Endothelial cell of umbilical vein (primary cell): ENCODE measurements around the gene CETP. TPM values are rescaled to one million over a fixed set of nuclear protein-coding genes. Genes with fewer than 3 reads are reported as not detected.

ENCODE experiments used
- BruUV-seq: library from RNA; stranded (reverse); fragments of 400-500 nt; replicated peaks from 2 replicates; lab custom pipeline; 2021; lab: Mats Ljungman, UMichigan
- CTCF ChIA-PET: fragments of 300-600, 350-600 bp; sonication (Branson Sonifier 250); formaldehyde crosslinking; loops from one replicate; lab custom pipeline; 2021; ENCODE audit warnings: antibody characterized with exemption, inconsistent platforms; lab: Charles Lee
- POLR2A ChIA-PET: fragments of 300-600, 350-600 bp; sonication (Branson Sonifier 250); formaldehyde crosslinking; loops from one replicate; lab custom pipeline; 2021; ENCODE audit warnings: antibody characterized with exemption, inconsistent platforms; lab: Charles Lee
- DNase-seq: peaks from one replicate; pipeline ENCODE4 v3.0.0-alpha.2; 2011; ENCODE audit warnings: low read depth, low spot score
- FAIRE-seq: peaks from 2 replicates; lab custom pipeline; 2011; peaks lifted over from hg19 to GRCh38; lab: Jason Lieb, UNC
- H2AFZ ChIP-seq: 2 replicates; pipeline ENCODE4 v1.6.0; 2012; ENCODE audit warnings: low read depth, low read length, control low read depth, inconsistent platforms
- H3K27ac ChIP-seq: 2 replicates; pipeline ENCODE4 v1.5.1; 2011; ENCODE audit warnings: low read depth, mild to moderate bottlenecking, control low read depth, low read length, moderate library complexity; ENCODE audit not compliant: insufficient read depth
- H3K27me3 ChIP-seq, 2 experiments: 2 replicates each; pipeline versions ENCODE4 v1.6.0 to v1.6.1; 2011; ENCODE audit warnings: low read length in 2 of 2, mixed read lengths in 1 of 2; ENCODE audit not compliant: control insufficient read depth in 2 of 2, insufficient read depth in 2 of 2
- H3K36me3 ChIP-seq, 2 experiments: 2 replicates in 1 of 2; 3 replicates in 1 of 2; pipeline ENCODE4 v1.5.1; 2011; ENCODE audit warnings: low read length in 2 of 2, mild to moderate bottlenecking in 1 of 2, moderate library complexity in 1 of 2; ENCODE audit not compliant: control insufficient read depth in 2 of 2, insufficient read depth in 2 of 2; ENCODE audit errors: extremely low read depth in 1 of 2
- H3K4me1 ChIP-seq: 3 replicates; pipeline ENCODE4 v1.5.1; 2011; ENCODE audit warnings: mild to moderate bottlenecking, low read length; ENCODE audit not compliant: control insufficient read depth, insufficient read depth; ENCODE audit errors: extremely low read depth
- H3K4me2 ChIP-seq: 2 replicates; pipeline ENCODE4 v1.6.1; 2011; ENCODE audit warnings: low read length, control low read depth, mixed read lengths; ENCODE audit not compliant: insufficient read depth
- H3K4me3 ChIP-seq, 3 experiments: fragments of 200-600 bp in 1 of 3; sonication (generic), shearing (Covaris generic) in 1 of 3; replicated peaks in 1 of 3; 2 replicates each; pipeline ENCODE4 v1.5.1; 2011 to 2016; ENCODE audit warnings: control low read depth in 3 of 3, low read length in 3 of 3, mild to moderate bottlenecking in 2 of 3, inconsistent platforms in 1 of 3, low read depth in 1 of 3, moderate library complexity in 1 of 3; ENCODE audit not compliant: insufficient read depth in 1 of 3
- H3K79me2 ChIP-seq: 2 replicates; pipeline ENCODE4 v1.6.0; 2012; ENCODE audit warnings: low read length, inconsistent platforms; ENCODE audit not compliant: control insufficient read depth, insufficient read depth
- H3K9ac ChIP-seq: replicated peaks from 2 replicates; pipeline ENCODE3; 2011; ENCODE audit warnings: low read length, control low read depth; ENCODE audit not compliant: insufficient read depth; ENCODE audit errors: extremely low read depth
- H3K9me1 ChIP-seq: replicated peaks from 3 replicates; pipeline ENCODE4 v1.6.0; 2011; ENCODE audit warnings: mild to moderate bottlenecking, low read length; ENCODE audit not compliant: control insufficient read depth, insufficient read depth; ENCODE audit errors: extremely low read depth
- H3K9me3 ChIP-seq: replicated peaks from 2 replicates; pipeline ENCODE4 v1.5.1; 2012; ENCODE audit warnings: low read length, inconsistent platforms; ENCODE audit not compliant: control insufficient read depth, insufficient read depth
- H4K20me1 ChIP-seq: replicated peaks from 2 replicates; pipeline ENCODE3; 2011; ENCODE audit warnings: mild to moderate bottlenecking, low read length; ENCODE audit not compliant: control insufficient read depth, insufficient read depth; ENCODE audit errors: extremely low read depth
- EZH2 ChIP-seq: IDR thresholded peaks from 2 replicates; pipeline ENCODE4 v1.6.1; 2012; ENCODE audit warnings: borderline replicate concordance, low read depth, mild to moderate bottlenecking, moderate library complexity, low read length, inconsistent platforms; ENCODE audit not compliant: severe bottlenecking
- FOS ChIP-seq: IDR thresholded peaks from 2 replicates; pipeline ENCODE4 v1.6.1; 2011; ENCODE audit warnings: mild to moderate bottlenecking, low read length, moderate library complexity, borderline replicate concordance; ENCODE audit not compliant: insufficient read depth
- GATA2 ChIP-seq: IDR thresholded peaks from 2 replicates; pipeline ENCODE4 v1.7.0; 2011; ENCODE audit warnings: low read depth, mild to moderate bottlenecking, moderate library complexity, mixed read lengths, low read length; ENCODE audit not compliant: insufficient read length, insufficient read depth
- JUN ChIP-seq: IDR thresholded peaks from 2 replicates; pipeline ENCODE4 v1.6.1; 2011; ENCODE audit warnings: borderline replicate concordance, low read depth; ENCODE audit not compliant: insufficient read length, insufficient read depth
- MYC ChIP-seq: IDR thresholded peaks from one replicate; pipeline ENCODE4 v1.6.1; 2011; ENCODE audit warnings: mild to moderate bottlenecking, low read depth, low read length
- POLR2A ChIP-seq: IDR thresholded peaks from 2 replicates; pipeline ENCODE4 v1.6.1; 2012; ENCODE audit warnings: low read depth, mild to moderate bottlenecking, control low read depth, low read length
- POLR2AphosphoS5 ChIP-seq: IDR thresholded peaks from 2 replicates; pipeline ENCODE4 v1.6.1; 2012; ENCODE audit warnings: low read depth, mild to moderate bottlenecking, control low read depth, low read length, moderate library complexity; ENCODE audit not compliant: insufficient read depth
- dilution Hi-C: fragments of 300-500 bp; cut with MboI; formaldehyde crosslinking; loops from one replicate; pipeline ENCODE4 v1.15.0; 2019; ENCODE audit warnings: low sequenced_read_pairs; ENCODE audit not compliant: extremely low pct_ligation_motif_present
- intact Hi-C: fragments of 100-400 bp; cut with micrococcal nuclease; formaldehyde crosslinking; loops from one replicate; pipeline ENCODE4 v1.10.0; 2022
- polyA plus RNA-seq, 4 experiments: library from polyadenylated mRNA; depleted of rRNA in 3 of 4; stranded (reverse) in 3 of 4; unstranded in 1 of 4; fragments of >200 nt; gene quantifications; 2 replicates each; pipeline versions ENCODE4 v1.2.1 to v1.2.3, GENCODE V29; 2011 to 2012; ENCODE audit warnings: missing spikeins in 1 of 4
- total RNA-seq: library from RNA; stranded (reverse); gene quantifications from 2 replicates; pipeline ENCODE4 v1.2.3, GENCODE V29; 2021
- TF ChIP-seq, protein P1 (sequence below): IDR thresholded peaks from 2 replicates; pipeline ENCODE4 v1.6.1; 2011; ENCODE audit not compliant: insufficient read depth, insufficient read length
- TF ChIP-seq, protein P2 (sequence below), 2 donors: IDR thresholded peaks; 1 replicate in 1 of 2; 2 replicates in 1 of 2; pipeline ENCODE4 v1.5.1; 2011; ENCODE audit warnings: low read length in 2 of 2, mild to moderate bottlenecking in 2 of 2, moderate library complexity in 2 of 2, control low read depth in 1 of 2, inconsistent platforms in 1 of 2, low read depth in 1 of 2; ENCODE audit not compliant: insufficient read depth in 1 of 2; ENCODE audit errors: extremely low read depth in 1 of 2

The CETP gene
- total and polyA plus RNA-seq, 2 donors (not counting 3 experiments of a cell fraction or from before 2014, with no cell fraction given) = 2.2 to 2.8 TPM

DNA sequence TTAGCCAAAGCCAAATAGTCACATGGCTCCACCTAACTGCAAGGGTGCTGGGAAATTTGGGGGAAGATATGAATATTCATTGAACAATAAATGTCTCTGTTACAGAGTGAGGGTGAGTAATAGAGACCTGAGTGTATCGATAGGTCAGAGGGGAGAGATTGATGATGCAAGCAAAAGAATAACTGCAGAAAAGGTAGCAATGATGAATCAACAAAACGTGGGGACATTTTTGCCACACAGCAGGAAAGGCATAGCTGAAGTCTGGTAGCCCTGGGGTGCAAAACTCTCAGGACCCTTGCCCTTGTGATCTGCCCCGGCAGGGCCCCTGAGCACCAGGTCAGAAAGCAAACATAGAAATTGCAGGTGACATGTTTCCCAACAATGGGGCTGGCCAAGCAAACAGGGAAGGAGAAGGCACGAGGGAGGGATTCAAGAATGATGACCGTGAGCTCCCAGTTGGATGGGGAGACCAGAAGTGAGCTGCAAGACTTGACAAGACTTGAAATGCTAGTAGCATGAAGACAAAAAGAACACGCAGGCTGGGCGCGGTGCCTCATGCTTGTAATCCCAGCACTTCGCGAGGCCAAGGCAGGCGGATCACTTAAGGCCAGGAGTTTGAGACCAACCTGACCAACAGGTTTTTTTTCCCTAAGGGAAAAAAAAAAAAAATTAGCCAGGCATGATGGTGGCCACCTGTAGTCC lies 42.5 kb upstream of the CETP start:
- no peak for TF ChIP-seq EZH2
- no peak for TF ChIP-seq JUN
- TF ChIP-seq, protein P1, sequence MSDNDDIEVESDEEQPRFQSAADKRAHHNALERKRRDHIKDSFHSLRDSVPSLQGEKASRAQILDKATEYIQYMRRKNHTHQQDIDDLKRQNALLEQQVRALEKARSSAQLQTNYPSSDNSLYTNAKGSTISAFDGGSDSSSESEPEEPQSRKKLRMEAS = no peak
- TF ChIP-seq FOS = no peak
- no peak for TF ChIP-seq POLR2A
- TF ChIP-seq, protein P2, sequence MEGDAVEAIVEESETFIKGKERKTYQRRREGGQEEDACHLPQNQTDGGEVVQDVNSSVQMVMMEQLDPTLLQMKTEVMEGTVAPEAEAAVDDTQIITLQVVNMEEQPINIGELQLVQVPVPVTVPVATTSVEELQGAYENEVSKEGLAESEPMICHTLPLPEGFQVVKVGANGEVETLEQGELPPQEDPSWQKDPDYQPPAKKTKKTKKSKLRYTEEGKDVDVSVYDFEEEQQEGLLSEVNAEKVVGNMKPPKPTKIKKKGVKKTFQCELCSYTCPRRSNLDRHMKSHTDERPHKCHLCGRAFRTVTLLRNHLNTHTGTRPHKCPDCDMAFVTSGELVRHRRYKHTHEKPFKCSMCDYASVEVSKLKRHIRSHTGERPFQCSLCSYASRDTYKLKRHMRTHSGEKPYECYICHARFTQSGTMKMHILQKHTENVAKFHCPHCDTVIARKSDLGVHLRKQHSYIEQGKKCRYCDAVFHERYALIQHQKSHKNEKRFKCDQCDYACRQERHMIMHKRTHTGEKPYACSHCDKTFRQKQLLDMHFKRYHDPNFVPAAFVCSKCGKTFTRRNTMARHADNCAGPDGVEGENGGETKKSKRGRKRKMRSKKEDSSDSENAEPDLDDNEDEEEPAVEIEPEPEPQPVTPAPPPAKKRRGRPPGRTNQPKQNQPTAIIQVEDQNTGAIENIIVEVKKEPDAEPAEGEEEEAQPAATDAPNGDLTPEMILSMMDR (IDR thresholded peaks at IDR 0.05; ENCODE audit: extremely low read depth in 1 of 2, insufficient read depth in 1 of 2, low read depth in 1 of 2, low read length in 2 of 2) = no peak
- TF ChIP-seq GATA2 = no peak
- TF ChIP-seq POLR2AphosphoS5 = no peak
- TF ChIP-seq MYC = no peak
- H3K27me3 ChIP-seq = peaks cover 5 to 12% of the 10 kb centered on the region in 2 experiments
- H3K36me3 ChIP-seq = no peaks in the 10 kb centered on the region
- H4K20me1 ChIP-seq = no peaks in the 10 kb centered on the region
- dilution Hi-C loops = no loop called here
- no peaks in the 10 kb centered on the region for H3K9me1 ChIP-seq
- no peak for FAIRE-seq
- no peaks in the 10 kb centered on the region for H3K9me3 ChIP-seq
- no peak overlapping the region for H3K27ac ChIP-seq
- intact Hi-C loops = no loop called here
- POLR2A ChIA-PET = no interaction called here
- peaks cover 17% of the 10 kb centered on the region for H3K4me1 ChIP-seq
- H3K9ac ChIP-seq = no peak overlapping the region
- no peaks in the 10 kb centered on the region for H3K79me2 ChIP-seq
- H3K4me3 ChIP-seq = no peak overlapping the region
- CTCF ChIA-PET = interaction anchor here (2.0 kb wide), 1 partner anchor 8 kb away, joined by 7 read pairs; no protein-coding TSS in a partner anchor
- no TSS peak for BruUV-seq
- no peak for DNase-seq
- no peak overlapping the region for H2AFZ ChIP-seq
- H3K4me2 ChIP-seq = no peak overlapping the region
